Body of pancreas (tissue), 4 donors: ENCODE data around the gene ASB2.

Experiments used
- CTCF ChIP-seq, 7 experiments: fragments of 450-650 bp in 4 of 7; fragments of 200-600 bp in 3 of 7; sonication (generic) in 3 of 7; IDR thresholded peaks; one replicate each; pipeline ENCODE4 v1.5.1; 2016 to 2019; ENCODE audit warnings: antibody characterized with exemption in 7 of 7
- POLR2A ChIP-seq, 3 donors: fragments of 450-650 bp; IDR thresholded peaks; one replicate each; pipeline ENCODE4 v1.6.1; 2016; ENCODE audit warnings: antibody characterized with exemption in 3 of 3, mild to moderate bottlenecking in 2 of 3

DNA sequence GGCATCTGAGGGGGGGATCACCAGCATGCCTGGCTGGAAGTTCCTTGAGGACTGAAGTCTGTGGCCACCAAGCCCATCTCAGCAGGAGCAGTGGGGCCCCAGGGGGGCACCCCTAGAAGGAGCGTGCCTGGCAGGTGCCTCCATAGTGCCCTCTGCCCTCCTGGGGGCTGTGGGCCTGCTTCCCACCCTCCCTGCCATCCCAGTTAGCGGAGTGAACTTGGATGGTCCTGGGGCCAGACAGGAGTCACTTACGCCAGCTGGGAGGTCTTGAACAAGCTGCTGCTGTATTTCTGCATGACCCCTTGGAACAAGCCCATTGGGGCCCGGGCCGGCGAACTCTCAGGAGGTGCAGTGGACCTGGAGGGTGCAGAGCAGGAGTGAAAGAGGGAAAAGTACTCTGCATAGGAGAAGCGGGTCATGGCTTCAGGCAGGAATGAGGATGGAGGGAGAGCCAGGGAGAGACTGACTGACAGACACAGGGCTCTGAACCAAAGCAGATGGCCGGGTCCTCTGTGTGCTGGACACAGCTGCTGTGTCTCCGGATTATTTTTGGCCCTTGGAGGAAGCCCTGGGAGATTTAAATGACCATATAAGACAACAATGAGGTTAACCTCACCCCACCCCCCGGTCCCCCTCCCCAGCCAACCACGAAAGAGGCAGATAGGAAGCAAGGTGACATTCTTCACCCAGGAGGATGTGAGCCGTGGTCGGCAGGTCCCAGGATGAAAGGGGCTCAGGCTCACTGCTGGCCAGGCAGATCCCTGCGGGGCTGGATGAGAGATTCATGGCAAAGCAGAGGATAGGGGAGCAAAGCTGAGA lies 19.6 kb downstream of the ASB2 start:
- TF ChIP-seq POLR2A (IDR thresholded peaks at IDR 0.05) (no peak), CTCF (IDR thresholded peaks at IDR 0.05) (no peak)
